Karpas-422 (cell line): ENCODE data around the gene LNX2. TPM values are rescaled to one million over a fixed set of nuclear protein-coding genes. Genes with fewer than 3 reads are reported as not detected.

Experiments used
- DNase-seq: peaks from one replicate; pipeline ENCODE4 v3.0.0-alpha.2; 2015
- H2AFZ ChIP-seq: fragments of 200-600 bp; sonication (generic); 2 replicates; pipeline ENCODE4 v1.6.1; 2014; ENCODE audit warnings: antibody characterized with exemption, low read length, mixed read lengths
- H3K27ac ChIP-seq: fragments of 200-600 bp; sonication (generic); 2 replicates; pipeline ENCODE4 v1.5.1; 2014; ENCODE audit warnings: mild to moderate bottlenecking, low read length, moderate library complexity
- H3K27me3 ChIP-seq: fragments of 200-600 bp; sonication (generic); 2 replicates; pipeline ENCODE4 v1.6.1; 2014; ENCODE audit warnings: low read length, mixed read lengths
- H3K36me3 ChIP-seq: fragments of 200-600 bp; sonication (generic); 2 replicates; pipeline ENCODE4 v1.6.1; 2014; ENCODE audit warnings: low read length, mixed read lengths; ENCODE audit not compliant: insufficient read depth
- H3K4me1 ChIP-seq: fragments of 200-600 bp; sonication (generic); 2 replicates; pipeline ENCODE4 v1.6.1; 2014; ENCODE audit warnings: mild to moderate bottlenecking, low read length, mixed read lengths
- H3K4me2 ChIP-seq: fragments of 200-600 bp; sonication (generic); 2 replicates; pipeline ENCODE4 v1.6.1; 2014; ENCODE audit warnings: low read length, low read depth, mild to moderate bottlenecking; ENCODE audit not compliant: poor library complexity, severe bottlenecking
- H3K4me3 ChIP-seq: fragments of 200-600 bp; sonication (generic); 2 replicates; pipeline ENCODE4 v1.5.1; 2014; ENCODE audit warnings: mild to moderate bottlenecking, antibody characterized with exemption, low read length, mixed read lengths
- H3K79me2 ChIP-seq: fragments of 200-600 bp; sonication (generic); 2 replicates; pipeline ENCODE4 v1.6.1; 2014; ENCODE audit warnings: mild to moderate bottlenecking, low read length, mixed read lengths
- H3K9ac ChIP-seq: fragments of 200-600 bp; sonication (generic); 2 replicates; pipeline ENCODE4 v1.6.0; 2014; ENCODE audit warnings: low read length
- H3K9me2 ChIP-seq: fragments of 200-600 bp; sonication (generic), shearing (Covaris generic); replicated peaks from 2 replicates; pipeline ENCODE4 v1.6.0; 2014; ENCODE audit warnings: mild to moderate bottlenecking, low read length, moderate library complexity; ENCODE audit not compliant: insufficient read depth
- H3K9me3 ChIP-seq: fragments of 300-700, 200-600 bp; sonication (generic); 2 replicates; pipeline ENCODE4 v1.6.1; 2014; ENCODE audit warnings: low read length, mixed read lengths
- H4K20me1 ChIP-seq: fragments of 200-600 bp; sonication (generic); 2 replicates; pipeline ENCODE4 v1.6.1; 2014; ENCODE audit warnings: mild to moderate bottlenecking, antibody characterized with exemption, low read length, low read depth; ENCODE audit not compliant: insufficient read depth
- total RNA-seq: library from RNA; depleted of rRNA; stranded (reverse); fragments of >200 nt; shearing (Covaris generic); gene quantifications from 2 replicates; pipeline ENCODE4 v1.2.3, GENCODE V29; 2014; ENCODE audit warnings: low replicate concordance

The LNX2 gene
- total RNA-seq, 1 experiment from 2014 or later = 5.4 TPM

DNA sequence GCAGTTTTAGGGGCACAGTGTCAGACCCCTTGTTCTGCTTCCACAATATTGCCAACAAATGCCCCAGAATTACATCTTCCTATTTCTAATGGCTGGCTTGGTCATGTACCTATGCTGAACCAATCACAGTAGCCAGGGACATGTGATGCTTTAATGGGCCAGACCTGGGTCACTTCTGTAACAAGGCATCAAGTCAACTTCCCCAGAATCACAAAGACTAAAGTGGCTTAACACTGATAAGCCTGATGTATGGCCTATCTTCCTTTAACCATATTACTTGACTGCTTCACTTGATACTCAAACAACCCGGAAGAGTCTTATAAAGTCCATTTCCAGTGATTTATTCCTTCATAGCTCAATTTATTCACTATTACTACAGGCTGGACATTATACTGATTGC is 19.6 kb downstream of the LNX2 start:
- Histone ChIP-seq H4K20me1 (peaks cover 57% of the 10 kb centered on the region), H3K9ac (no peak overlapping the region), H3K27ac (no peak overlapping the region), H3K9me3 (no peaks in the 10 kb centered on the region), H3K4me1 (peaks cover 4% of the 10 kb centered on the region), H3K79me2 (no peaks in the 10 kb centered on the region), H3K36me3 (no peaks in the 10 kb centered on the region), H3K4me2 (no peak overlapping the region), H3K9me2 (no peaks in the 10 kb centered on the region), H3K27me3 (no peaks in the 10 kb centered on the region), H3K4me3 (no peak overlapping the region), H2AFZ (no peak overlapping the region)
- DNase-seq = no peak

DNA sequence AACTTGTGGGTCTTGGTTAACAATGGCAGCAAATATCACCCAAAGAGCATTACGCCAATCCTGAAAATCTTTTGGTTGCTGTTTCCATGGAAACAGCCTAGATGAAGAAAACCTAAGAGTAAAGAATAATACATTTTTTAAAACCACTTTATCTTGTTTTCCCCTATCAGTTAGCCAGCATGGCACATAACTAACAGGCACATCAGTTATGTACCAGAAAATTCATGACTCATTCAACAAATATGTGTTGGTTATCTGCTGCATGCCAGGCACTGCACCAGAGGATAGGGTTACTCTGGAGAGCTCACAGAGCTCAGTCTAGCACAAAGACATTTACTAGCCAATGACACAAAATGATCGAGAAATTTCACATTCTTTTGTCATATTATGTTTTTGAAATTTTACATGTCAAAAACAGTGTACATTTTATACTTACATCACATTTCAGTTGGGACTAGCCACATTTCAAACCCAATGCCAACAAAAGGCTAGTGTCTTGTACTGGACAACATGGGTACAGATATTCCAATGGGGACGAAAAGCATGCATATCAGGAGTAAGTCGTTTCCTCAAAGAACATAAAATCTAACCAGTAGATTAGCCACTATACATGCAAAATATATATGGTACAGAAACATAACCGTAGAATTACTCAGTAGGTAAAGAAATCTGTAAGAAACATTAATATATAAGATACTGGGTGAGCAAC is 20.3 kb downstream of the LNX2 start:
- Histone ChIP-seq H3K9ac (no peak overlapping the region), H3K9me3 (no peaks in the 10 kb centered on the region), H3K4me1 (peaks cover 11% of the 10 kb centered on the region), H3K9me2 (no peaks in the 10 kb centered on the region), H3K27ac (no peak overlapping the region), H3K36me3 (no peaks in the 10 kb centered on the region), H3K4me3 (no peak overlapping the region), H4K20me1 (peaks cover 55% of the 10 kb centered on the region), H3K27me3 (no peaks in the 10 kb centered on the region), H3K4me2 (no peak overlapping the region), H2AFZ (no peak overlapping the region), H3K79me2 (no peaks in the 10 kb centered on the region)
- DNase-seq = no peak

DNA sequence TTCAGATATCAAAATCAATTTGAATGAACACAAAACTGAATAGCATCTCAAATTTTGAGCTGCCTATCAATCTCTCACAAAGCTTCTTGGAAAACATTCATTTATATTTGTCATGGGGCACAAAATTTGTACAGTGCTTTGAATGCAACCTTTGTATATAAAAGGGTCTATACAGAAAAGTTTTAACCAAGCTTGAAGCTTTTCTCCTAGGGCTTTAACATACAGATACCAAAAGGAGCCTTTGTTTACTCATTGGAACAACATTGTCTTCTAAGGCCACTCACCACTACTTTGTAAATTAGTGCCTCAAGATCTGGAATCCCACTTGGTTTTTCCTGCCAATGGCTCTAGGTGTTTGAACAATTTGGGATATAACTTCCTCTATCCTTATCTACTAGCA is 21.2 kb downstream of the LNX2 start:
- Histone ChIP-seq H2AFZ (no peak overlapping the region), H3K4me2 (no peak overlapping the region), H3K9me2 (no peaks in the 10 kb centered on the region), H3K27ac (no peak overlapping the region), H3K79me2 (0 out of 2 replicates have a peak, but pooled peaks cover 3% of the 10 kb centered on the region), H3K27me3 (no peaks in the 10 kb centered on the region), H3K9me3 (no peaks in the 10 kb centered on the region), H3K36me3 (no peaks in the 10 kb centered on the region), H4K20me1 (peaks cover 58% of the 10 kb centered on the region), H3K4me3 (no peak overlapping the region), H3K9ac (no peak overlapping the region), H3K4me1 (peaks cover 14% of the 10 kb centered on the region)
- no peak for DNase-seq

DNA sequence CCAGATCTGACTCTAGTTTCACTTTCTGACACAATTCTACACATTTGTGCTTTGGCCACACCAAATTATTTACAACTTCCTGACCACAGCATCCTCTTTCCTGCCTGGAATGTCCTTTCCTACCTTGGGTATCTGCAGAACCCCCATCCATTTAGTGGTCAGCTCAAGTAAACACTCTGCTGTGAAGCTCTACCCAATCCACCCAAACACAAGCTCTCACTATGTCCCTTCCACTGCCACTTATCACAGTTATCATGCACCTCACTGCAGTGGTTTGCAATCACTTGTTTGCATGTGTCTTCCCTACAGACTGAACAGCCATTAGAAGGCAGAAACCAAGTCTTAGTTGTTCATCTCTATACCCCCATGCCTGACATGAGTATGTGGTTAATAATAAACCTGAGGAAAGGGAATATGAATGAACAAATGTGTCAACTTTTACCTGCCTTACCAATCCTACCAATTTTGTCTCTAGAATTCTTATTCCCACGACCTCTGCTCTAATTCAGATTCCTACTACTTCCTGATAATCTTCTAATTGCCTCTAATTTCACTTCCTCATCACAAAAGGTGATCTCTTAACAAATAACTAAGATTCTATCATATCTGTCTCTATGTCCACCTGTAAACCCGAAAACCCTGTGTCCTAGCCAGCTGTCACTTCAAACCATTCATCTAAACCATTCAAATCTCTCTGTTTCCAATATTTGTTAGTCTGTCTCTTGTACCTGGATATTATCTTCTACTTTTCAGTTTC is 25.1 kb downstream of the LNX2 start:
- H3K9me3 ChIP-seq = no peaks in the 10 kb centered on the region
- no peak overlapping the region for H3K9ac ChIP-seq
- no peaks in the 10 kb centered on the region for H3K9me2 ChIP-seq
- H3K4me1 ChIP-seq = peaks cover 21% of the 10 kb centered on the region
- H3K79me2 ChIP-seq = 0 out of 2 replicates have a peak, but pooled peaks cover 3% of the 10 kb centered on the region
- H3K27ac ChIP-seq = no peak overlapping the region
- DNase-seq = no peak
- no peaks in the 10 kb centered on the region for H3K36me3 ChIP-seq
- H3K27me3 ChIP-seq = no peaks in the 10 kb centered on the region
- peaks cover 60% of the 10 kb centered on the region for H4K20me1 ChIP-seq
- H3K4me3 ChIP-seq = no peak overlapping the region
- peak overlapping the region; percentile 8 for H3K4me2 ChIP-seq
- no peak overlapping the region for H2AFZ ChIP-seq

DNA sequence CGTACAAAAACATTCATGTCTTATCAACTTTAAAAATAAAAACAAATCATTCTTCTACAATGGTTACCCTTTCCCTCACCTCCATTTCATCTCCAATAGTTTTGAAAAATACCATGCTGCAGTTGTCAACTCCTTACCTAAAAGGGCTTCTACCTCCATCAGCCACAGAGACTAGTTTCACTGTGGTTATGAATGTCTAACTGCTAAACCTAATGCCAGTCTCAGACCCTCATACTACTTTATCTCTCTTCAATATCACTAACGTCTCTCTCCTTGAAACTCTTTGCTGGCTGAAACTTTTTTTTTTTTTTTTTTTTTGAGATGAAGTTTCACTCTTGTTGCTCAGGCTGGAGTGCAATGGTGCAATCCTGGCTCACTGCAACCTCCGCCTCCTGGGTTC is 27.1 kb downstream of the LNX2 start:
- Histone ChIP-seq H3K4me2 (no peak overlapping the region), H3K27me3 (no peaks in the 10 kb centered on the region), H3K9me2 (no peaks in the 10 kb centered on the region), H3K36me3 (no peaks in the 10 kb centered on the region), H3K4me1 (peaks cover 21% of the 10 kb centered on the region), H3K9me3 (no peaks in the 10 kb centered on the region), H3K79me2 (0 out of 2 replicates have a peak, but pooled peaks cover 3% of the 10 kb centered on the region), H3K27ac (no peak overlapping the region), H2AFZ (no peak overlapping the region), H3K9ac (no peak overlapping the region), H4K20me1 (peaks cover 47% of the 10 kb centered on the region), H3K4me3 (no peak overlapping the region)
- no peak for DNase-seq

DNA sequence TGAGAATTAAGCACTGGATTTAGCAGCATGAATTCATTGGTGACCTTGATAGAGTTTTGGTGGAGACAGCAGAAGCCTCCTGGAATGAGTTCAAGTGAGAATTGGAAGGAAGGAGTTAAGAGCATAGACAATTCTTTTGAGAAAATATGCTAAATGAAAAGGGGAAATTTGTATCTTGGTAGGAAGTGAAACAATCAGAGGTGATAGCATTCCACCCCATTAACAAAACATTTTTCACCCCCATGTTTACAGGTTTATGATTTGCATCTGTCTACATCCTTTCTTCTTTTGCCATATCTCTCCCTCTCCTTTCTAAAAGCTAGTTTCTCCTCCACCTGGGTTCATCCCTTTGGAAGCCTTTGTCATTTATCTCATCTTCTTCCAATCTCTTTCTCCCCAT is 27.5 kb downstream of the LNX2 start:
- H3K27ac ChIP-seq = no peak overlapping the region
- H3K79me2 ChIP-seq = 0 out of 2 replicates have a peak, but pooled peaks cover 3% of the 10 kb centered on the region
- DNase-seq = no peak
- H3K36me3 ChIP-seq = no peaks in the 10 kb centered on the region
- H3K9ac ChIP-seq = no peak overlapping the region
- no peaks in the 10 kb centered on the region for H3K27me3 ChIP-seq
- H2AFZ ChIP-seq = no peak overlapping the region
- no peaks in the 10 kb centered on the region for H3K9me3 ChIP-seq
- H3K9me2 ChIP-seq = no peaks in the 10 kb centered on the region
- H3K4me2 ChIP-seq = no peak overlapping the region
- H3K4me3 ChIP-seq = no peak overlapping the region
- H3K4me1 ChIP-seq = peaks cover 21% of the 10 kb centered on the region
- peaks cover 47% of the 10 kb centered on the region for H4K20me1 ChIP-seq

DNA sequence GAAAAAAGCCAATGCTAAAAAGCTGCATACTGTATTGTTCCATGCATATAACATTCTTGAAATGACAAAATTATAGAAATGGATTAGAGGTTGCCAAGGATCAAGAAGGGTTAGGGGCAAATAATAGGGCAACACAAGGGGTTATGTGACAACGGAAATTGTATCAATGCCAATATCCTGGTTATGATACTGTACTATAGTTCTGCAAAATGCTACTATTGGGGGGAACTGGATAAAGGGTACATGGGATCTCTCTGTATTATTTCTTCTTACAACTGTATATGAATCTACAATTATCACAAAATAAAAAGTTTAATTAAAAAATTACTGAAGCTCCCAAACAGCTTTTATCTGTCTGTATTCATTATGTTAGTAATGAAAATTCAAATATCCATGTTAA is 31.9 kb downstream of the LNX2 start:
- Histone ChIP-seq H3K36me3 (no peaks in the 10 kb centered on the region), H2AFZ (no peak overlapping the region), H3K27ac (no peak overlapping the region), H3K27me3 (no peaks in the 10 kb centered on the region), H3K9me3 (no peaks in the 10 kb centered on the region), H3K79me2 (no peaks in the 10 kb centered on the region), H3K9me2 (no peaks in the 10 kb centered on the region), H3K4me1 (peaks cover 7% of the 10 kb centered on the region), H3K4me2 (no peak overlapping the region), H3K9ac (no peak overlapping the region), H3K4me3 (no peak overlapping the region), H4K20me1 (peaks cover 35% of the 10 kb centered on the region)
- DNase-seq = no peak

DNA sequence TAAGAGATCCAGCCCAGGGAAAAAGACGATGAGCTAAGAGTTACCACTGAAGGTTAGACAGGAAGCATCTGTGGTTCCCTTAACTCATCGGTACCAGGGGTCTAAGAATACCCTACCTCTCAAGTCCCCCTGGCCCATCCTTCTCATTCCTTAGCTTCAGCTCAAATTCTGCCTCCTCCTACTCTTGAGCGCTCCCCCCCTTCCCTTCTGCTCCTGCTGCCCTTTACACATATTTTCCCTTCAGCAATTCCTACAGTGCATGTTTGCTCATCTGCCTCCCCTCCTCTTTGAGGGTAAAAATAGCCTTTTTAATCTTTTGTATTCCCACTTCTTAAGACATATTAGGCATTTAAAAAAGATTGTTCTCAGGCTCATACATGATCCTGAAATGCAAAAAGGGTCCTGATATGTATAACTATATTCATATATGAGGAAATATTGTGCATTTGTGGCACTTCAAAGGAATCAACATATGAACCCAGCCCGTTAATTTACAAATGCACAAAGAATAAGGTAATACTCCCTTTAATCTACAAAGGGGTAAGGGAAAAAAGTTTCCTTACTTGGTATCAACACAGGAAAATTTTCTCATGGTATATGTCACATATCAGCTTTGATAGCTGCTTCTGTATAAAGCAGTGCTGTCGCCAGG is 33.1 kb downstream of the LNX2 start:
- H3K4me1 ChIP-seq = no peaks in the 10 kb centered on the region
- no peak overlapping the region for H3K9ac ChIP-seq
- no peak for DNase-seq
- H3K9me2 ChIP-seq = no peaks in the 10 kb centered on the region
- H3K4me3 ChIP-seq = no peak overlapping the region
- no peak overlapping the region for H3K4me2 ChIP-seq
- no peak overlapping the region for H2AFZ ChIP-seq
- no peaks in the 10 kb centered on the region for H3K79me2 ChIP-seq
- no peak overlapping the region for H3K27ac ChIP-seq
- no peaks in the 10 kb centered on the region for H3K27me3 ChIP-seq
- no peaks in the 10 kb centered on the region for H3K36me3 ChIP-seq
- no peaks in the 10 kb centered on the region for H3K9me3 ChIP-seq
- peaks cover 28% of the 10 kb centered on the region for H4K20me1 ChIP-seq
